Rectal smooth muscle tissue (tissue), 1 donor: ENCODE results near the gene PDZRN4.

Source experiments
- H3K27ac ChIP-seq: one replicate; pipeline ENCODE4 v1.7.0; 2013; ENCODE audit warnings: low read depth, low read length, inconsistent platforms
- H3K27me3 ChIP-seq: one replicate; pipeline ENCODE4 v1.7.0; 2013; ENCODE audit warnings: low read length; ENCODE audit not compliant: control insufficient read depth, insufficient read depth
- H3K36me3 ChIP-seq: one replicate; pipeline ENCODE4 v1.7.0; 2013; ENCODE audit warnings: low read length; ENCODE audit not compliant: control insufficient read depth, insufficient read depth
- H3K4me1 ChIP-seq: one replicate; pipeline ENCODE4 v1.7.0; 2013; ENCODE audit warnings: low read length; ENCODE audit not compliant: control insufficient read depth, insufficient read depth
- H3K4me3 ChIP-seq: one replicate; pipeline ENCODE4 v1.7.0; 2013; ENCODE audit warnings: low read length
- H3K9ac ChIP-seq: one replicate; pipeline ENCODE4 v1.7.0; 2013; ENCODE audit warnings: low read length

PDZRN4 gene

DNA sequence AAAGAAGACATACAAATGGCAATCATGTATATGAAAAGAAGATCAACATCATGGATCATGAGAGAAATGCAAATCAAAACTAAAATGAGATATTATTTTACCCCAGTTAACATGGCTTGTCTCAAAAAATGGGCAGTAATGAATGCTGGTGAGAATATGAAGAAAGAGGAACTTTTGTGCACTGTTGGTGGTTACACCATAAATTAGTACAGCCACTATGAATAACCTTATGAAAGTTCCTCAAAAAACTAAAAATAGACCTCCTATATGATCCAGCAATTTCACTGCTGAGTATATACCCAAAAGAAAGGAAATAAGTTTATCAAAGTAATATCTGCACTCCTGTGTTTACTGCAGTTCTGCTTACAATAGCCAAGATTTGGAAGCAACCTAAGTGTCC is 151.7 kb downstream of the PDZRN4 start:
- H3K36me3 ChIP-seq = no peaks in the 10 kb centered on the region
- no peaks in the 10 kb centered on the region for H3K27me3 ChIP-seq
- H3K27ac ChIP-seq = no peak overlapping the region
- H3K4me3 ChIP-seq = no peak overlapping the region
- no peaks in the 10 kb centered on the region for H3K4me1 ChIP-seq
- no peak overlapping the region for H3K9ac ChIP-seq

DNA sequence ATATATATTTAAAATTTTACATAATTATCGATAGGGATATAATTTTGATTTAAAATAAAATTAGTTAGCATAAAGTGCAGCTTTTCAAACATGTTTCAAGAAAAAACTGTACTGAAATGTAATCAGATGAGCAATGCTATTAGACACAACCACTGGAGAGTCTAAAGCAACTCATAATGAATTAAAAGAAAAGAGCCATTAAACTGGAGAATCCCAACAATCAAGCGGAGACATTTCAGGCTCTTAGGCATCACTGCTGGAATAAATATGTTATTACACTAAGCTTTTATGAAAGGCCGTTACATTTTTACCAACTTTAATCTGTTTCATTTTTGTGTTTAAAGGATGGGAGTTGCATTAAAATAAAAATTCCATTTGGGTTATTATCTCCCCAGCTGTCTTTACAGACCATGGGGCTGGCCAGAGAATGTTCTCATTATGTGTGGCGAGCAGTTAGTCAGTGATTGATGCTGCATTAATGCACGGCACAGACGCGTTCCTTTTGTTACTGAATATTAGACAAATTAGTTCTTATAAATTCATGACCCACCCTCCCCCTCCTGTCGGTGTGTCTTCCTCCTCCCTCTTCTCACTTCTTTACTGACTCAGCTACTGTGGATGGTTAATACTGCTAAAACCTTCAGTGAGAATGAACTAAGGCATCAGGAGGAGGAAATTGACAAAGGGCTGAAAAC is 156.8 kb downstream of the PDZRN4 start:
- Histone ChIP-seq H3K36me3 (no peaks in the 10 kb centered on the region), H3K27ac (no peak overlapping the region), H3K9ac (no peak overlapping the region), H3K27me3 (no peaks in the 10 kb centered on the region), H3K4me3 (no peak overlapping the region), H3K4me1 (no peaks in the 10 kb centered on the region)

- H3K36me3 ChIP-seq = no peaks in the 10 kb centered on the region
- no peak overlapping the region for H3K4me3 ChIP-seq
- H3K4me1 ChIP-seq = no peaks in the 10 kb centered on the region
- no peak overlapping the region for H3K27ac ChIP-seq
- no peaks in the 10 kb centered on the region for H3K27me3 ChIP-seq
- H3K9ac ChIP-seq = no peak overlapping the region
These were observed 160.1 kb downstream of the PDZRN4 start for GRCh38 chr12:41348198-41348597.

DNA sequence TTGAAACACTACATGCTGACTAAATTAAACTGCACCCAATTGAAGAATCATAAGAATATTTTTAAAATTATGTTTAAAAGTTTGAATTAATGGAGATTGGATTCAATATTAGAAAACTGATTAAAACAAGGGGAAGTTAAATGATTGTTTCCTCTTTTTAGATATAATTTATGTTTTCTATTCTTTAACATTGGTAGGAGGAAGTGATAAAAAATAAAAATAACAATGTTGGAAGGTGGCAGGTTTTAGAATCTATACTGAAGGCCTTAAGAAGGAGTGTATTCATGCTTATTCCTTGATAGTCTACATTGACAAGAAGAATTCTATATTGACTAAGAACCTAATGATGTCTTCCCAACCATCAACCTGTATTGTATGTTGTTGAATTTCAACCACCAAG is 168.1 kb downstream of the PDZRN4 start:
- Histone ChIP-seq H3K36me3 (no peaks in the 10 kb centered on the region), H3K27me3 (no peaks in the 10 kb centered on the region), H3K4me3 (no peak overlapping the region), H3K4me1 (no peaks in the 10 kb centered on the region), H3K9ac (no peak overlapping the region), H3K27ac (no peak overlapping the region)

- H3K36me3 ChIP-seq = no peaks in the 10 kb centered on the region
- no peak overlapping the region for H3K4me3 ChIP-seq
- no peak overlapping the region for H3K9ac ChIP-seq
- H3K27ac ChIP-seq = no peak overlapping the region
- no peaks in the 10 kb centered on the region for H3K27me3 ChIP-seq
- peaks cover 3% of the 10 kb centered on the region for H3K4me1 ChIP-seq
These were observed 173.6 kb downstream of the PDZRN4 start for GRCh38 chr12:41361738-41362137.

DNA sequence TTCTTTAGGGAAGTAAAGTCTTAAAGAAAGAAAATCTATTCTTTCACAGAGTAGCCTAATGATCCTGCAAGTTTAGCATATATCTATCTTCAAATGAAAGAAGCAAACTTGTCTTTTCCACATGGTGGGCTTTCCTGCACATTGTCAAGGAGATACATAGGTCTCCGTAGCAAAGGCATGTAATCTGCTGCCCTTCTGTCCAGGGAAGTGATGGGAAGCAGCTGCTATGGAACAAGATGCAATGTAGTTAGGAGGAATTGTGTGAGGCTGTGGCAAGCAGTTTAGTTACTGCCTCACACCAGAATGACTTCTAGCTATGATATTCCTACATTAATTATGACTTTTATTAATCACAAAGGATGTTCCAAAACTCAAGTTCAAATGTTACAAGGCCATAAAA is 174.4 kb downstream of the PDZRN4 start:
- no peaks in the 10 kb centered on the region for H3K27me3 ChIP-seq
- H3K4me1 ChIP-seq = peaks cover 3% of the 10 kb centered on the region
- H3K27ac ChIP-seq = no peak overlapping the region
- no peak overlapping the region for H3K4me3 ChIP-seq
- no peaks in the 10 kb centered on the region for H3K36me3 ChIP-seq
- H3K9ac ChIP-seq = no peak overlapping the region

GRCh38 chr12:41362931-41363330 is 174.8 kb downstream of the PDZRN4 start:
- Histone ChIP-seq H3K9ac (no peak overlapping the region), H3K36me3 (no peaks in the 10 kb centered on the region), H3K27ac (no peak overlapping the region)

GRCh38 chr12:41364211-41364610 is 176.1 kb downstream of the PDZRN4 start:
- Histone ChIP-seq H3K36me3 (no peaks in the 10 kb centered on the region), H3K4me1 (peaks cover 3% of the 10 kb centered on the region), H3K9ac (no peak overlapping the region), H3K27me3 (no peaks in the 10 kb centered on the region), H3K27ac (no peak overlapping the region), H3K4me3 (no peak overlapping the region)

More at GRCh38 chr12:41362931-41363330, 174.8 kb downstream of the PDZRN4 start:
- H3K27me3 ChIP-seq = no peaks in the 10 kb centered on the region
- H3K4me3 ChIP-seq = no peak overlapping the region
- peaks cover 3% of the 10 kb centered on the region for H3K4me1 ChIP-seq

- Histone ChIP-seq H3K4me3 (no peak overlapping the region), H3K36me3 (no peaks in the 10 kb centered on the region), H3K27ac (no peak overlapping the region), H3K9ac (no peak overlapping the region), H3K27me3 (no peaks in the 10 kb centered on the region), H3K4me1 (peaks cover 3% of the 10 kb centered on the region)
These were observed 177.6 kb downstream of the PDZRN4 start for GRCh38 chr12:41365653-41366171.

GRCh38 chr12:41367726-41368405 is 179.7 kb downstream of the PDZRN4 start:
- H3K27me3 ChIP-seq = no peaks in the 10 kb centered on the region
- H3K27ac ChIP-seq = no peak overlapping the region
- no peaks in the 10 kb centered on the region for H3K36me3 ChIP-seq
- H3K4me3 ChIP-seq = no peak overlapping the region
- no peak overlapping the region for H3K9ac ChIP-seq
- H3K4me1 ChIP-seq = peaks cover 3% of the 10 kb centered on the region

- Histone ChIP-seq H3K4me3 (no peak overlapping the region), H3K27ac (no peak overlapping the region), H3K4me1 (no peaks in the 10 kb centered on the region), H3K27me3 (no peaks in the 10 kb centered on the region), H3K9ac (no peak overlapping the region), H3K36me3 (no peaks in the 10 kb centered on the region)
These were observed 192.8 kb downstream of the PDZRN4 start for GRCh38 chr12:41380878-41381277.

- no peak overlapping the region for H3K9ac ChIP-seq
- H3K27ac ChIP-seq = no peak overlapping the region
- H3K4me3 ChIP-seq = no peak overlapping the region
- no peaks in the 10 kb centered on the region for H3K27me3 ChIP-seq
- H3K36me3 ChIP-seq = no peaks in the 10 kb centered on the region
- no peaks in the 10 kb centered on the region for H3K4me1 ChIP-seq
These were observed 214.7 kb downstream of the PDZRN4 start for GRCh38 chr12:41402801-41403200.
